GM23248 (cell line): ENCODE measurements around the gene ABLIM2. TPM values are rescaled to one million over a fixed set of nuclear protein-coding genes. Genes with fewer than 3 reads are reported as not detected.

Experiments used
- DNase-seq: peaks from one replicate; pipeline ENCODE4 v3.0.0-alpha.2; 2015
- H2AFZ ChIP-seq: fragments of 200-600 bp; sonication (generic); 2 replicates; pipeline ENCODE4 v1.6.1; 2016; ENCODE audit warnings: antibody characterized with exemption
- H3F3A ChIP-seq: fragments of 200-600 bp; sonication (generic); 2 replicates; pipeline ENCODE4 v1.6.1; 2016; ENCODE audit warnings: mild to moderate bottlenecking, antibody characterized with exemption, mixed run types; ENCODE audit not compliant: insufficient read depth
- H3K27ac ChIP-seq: fragments of 200-600 bp; sonication (generic); 2 replicates; pipeline ENCODE4 v1.5.1; 2016; ENCODE audit warnings: mild to moderate bottlenecking
- H3K27me3 ChIP-seq: fragments of 200-600 bp; sonication (generic); replicated peaks from 2 replicates; pipeline ENCODE4 v1.6.1; 2016; ENCODE audit warnings: mild to moderate bottlenecking; ENCODE audit not compliant: insufficient read depth
- H3K36me3 ChIP-seq: fragments of 200-600 bp; sonication (generic); 2 replicates; pipeline ENCODE4 v1.6.1; 2016; ENCODE audit warnings: low read depth, mild to moderate bottlenecking
- H3K4me1 ChIP-seq: fragments of 200-600 bp; sonication (generic); 2 replicates; pipeline ENCODE4 v1.6.1; 2016; ENCODE audit warnings: mild to moderate bottlenecking; ENCODE audit not compliant: insufficient read depth
- H3K4me2 ChIP-seq: fragments of 200-600 bp; sonication (generic); one replicate; pipeline ENCODE4 v1.6.1; 2016; ENCODE audit warnings: mild to moderate bottlenecking; ENCODE audit not compliant: unreplicated experiment
- H3K4me3 ChIP-seq: fragments of 200-600 bp; sonication (generic); 2 replicates; pipeline ENCODE4 v1.5.1; 2016; ENCODE audit warnings: mild to moderate bottlenecking
- H3K79me2 ChIP-seq: fragments of 200-600 bp; sonication (generic); 2 replicates; pipeline ENCODE4 v1.6.1; 2016; ENCODE audit warnings: mild to moderate bottlenecking; ENCODE audit not compliant: insufficient read depth
- H3K9ac ChIP-seq: fragments of 200-600 bp; sonication (generic); 2 replicates; pipeline ENCODE4 v1.6.1; 2016; ENCODE audit warnings: mild to moderate bottlenecking
- H3K9me2 ChIP-seq: fragments of 200-600 bp; sonication (generic); 2 replicates; pipeline ENCODE4 v1.6.1; 2016; ENCODE audit warnings: mixed run types, mild to moderate bottlenecking, moderate library complexity; ENCODE audit not compliant: insufficient read depth
- H3K9me3 ChIP-seq: fragments of 200-600 bp; sonication (generic); one replicate; pipeline ENCODE4 v1.6.1; 2017; ENCODE audit warnings: low read depth
- H4K20me1 ChIP-seq: fragments of 200-600 bp; sonication (generic); 2 replicates; pipeline ENCODE4 v1.6.0; 2016; ENCODE audit not compliant: insufficient read depth
- EZH2 ChIP-seq: fragments of 200-600 bp; sonication (generic); IDR thresholded peaks from 2 replicates; pipeline ENCODE4 v1.6.1; 2018; ENCODE audit warnings: antibody characterized with exemption, mild to moderate bottlenecking; ENCODE audit not compliant: insufficient read depth, poor library complexity, severe bottlenecking
- EZH2phosphoT487 ChIP-seq: fragments of 200-600 bp; sonication (generic); IDR thresholded peaks from 2 replicates; pipeline ENCODE4 v1.6.1; 2018; ENCODE audit warnings: antibody characterized with exemption, moderate library complexity, mild to moderate bottlenecking, low read depth; ENCODE audit not compliant: insufficient read depth
- WGBS, 2 experiments: methylation state at CpG; one replicate each; pipeline ENCODE4 v1.1.6; 2015 to 2017; ENCODE audit warnings: low lambda C conversion rate in 2 of 2, low coverage in 1 of 2; ENCODE audit errors: missing lambda C conversion rate in 2 of 2; 5-methylcytosine and 5-hydroxymethylcytosine counted together
- in situ Hi-C: fragments of 300-500 bp; cut with MboI; formaldehyde crosslinking; loops from 2 replicates; pipeline ENCODE4 v1.15.0; 2020
- polyA plus RNA-seq: library from polyadenylated mRNA; unstranded; fragments of >200 nt; fragmentation: Nextera tagmentation; extraction: Ambion mirVana; gene quantifications from 2 replicates; pipeline ENCODE4 v1.2.1, GENCODE V29; 2016
- total RNA-seq: library from RNA; depleted of rRNA; stranded (reverse); fragments of >200 nt; shearing (Covaris generic); gene quantifications from 2 replicates; pipeline ENCODE4 v1.2.3, GENCODE V29; 2014

ABLIM2 gene
- total and polyA plus RNA-seq, 2 experiments from 2014 or later: not detected

DNA sequence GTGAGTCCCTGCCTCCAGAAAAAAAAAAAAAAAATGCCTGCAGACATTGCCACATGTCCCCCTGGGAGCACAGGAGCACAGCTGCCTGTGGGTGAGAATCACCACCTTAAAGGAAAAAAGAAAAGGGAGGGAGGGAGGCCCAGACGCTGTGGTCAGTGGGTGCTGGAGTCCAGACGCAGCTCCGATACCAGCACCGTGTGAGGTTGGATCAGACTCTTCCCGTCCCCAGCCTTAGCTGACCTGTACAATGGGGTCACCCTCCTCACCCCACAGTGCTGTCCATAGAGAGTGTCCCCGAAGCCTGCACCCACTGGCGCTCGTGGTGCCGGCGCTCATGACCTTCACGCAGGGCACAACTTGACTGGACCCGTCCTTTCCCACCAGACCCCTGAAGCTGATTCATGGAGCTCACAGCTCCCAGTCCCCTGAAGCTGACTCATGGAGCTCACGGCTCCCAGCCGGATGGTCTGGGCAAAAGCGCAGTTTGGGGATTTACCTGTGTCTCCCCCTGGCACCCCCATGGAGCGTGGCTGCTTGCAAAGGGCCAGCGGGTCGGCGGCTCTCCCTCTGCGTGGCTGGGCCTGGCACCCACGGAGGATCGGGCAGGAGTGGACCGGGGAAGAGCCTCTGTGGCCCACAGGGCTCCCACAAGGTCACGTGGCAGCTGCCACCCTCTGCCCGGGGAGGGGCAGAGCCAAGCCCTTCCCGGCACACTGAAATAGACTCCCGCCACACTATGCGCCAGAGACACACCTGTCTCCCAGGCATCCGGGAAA is 31.4 kb downstream of the ABLIM2 start:
- Histone ChIP-seq H3K27me3 (peaks cover 25% of the 10 kb centered on the region; the same call in 1 of the 2 replicates), H3K4me1 (no peaks in the 10 kb centered on the region)
- WGBS, 2 experiments: 69% methylated on average over 28 of the region's 29 CpGs

GRCh38 chr4:8126523-8126922 is 32.1 kb downstream of the ABLIM2 start:
- Histone ChIP-seq H3K4me1 (no peaks in the 10 kb centered on the region), H3K27me3 (peaks cover 23% of the 10 kb centered on the region; the same call in 1 of the 2 replicates), H4K20me1 (no peaks in the 10 kb centered on the region), H3K4me2 (no peak overlapping the region), H3K36me3 (no peaks in the 10 kb centered on the region), H3K27ac (no peak overlapping the region), H3K9me2 (no peaks in the 10 kb centered on the region), H3K9ac (no peak overlapping the region), H3K79me2 (no peaks in the 10 kb centered on the region), H2AFZ (no peak overlapping the region), H3K9me3 (no peaks in the 10 kb centered on the region), H3K4me3 (no peak overlapping the region), H3F3A (no peaks in the 10 kb centered on the region)
- TF ChIP-seq EZH2phosphoT487: no peak
- TF ChIP-seq EZH2: no peak
- 61 to 75% methylated on average over 13 of the region's 13 CpGs for WGBS, 2 experiments
- no peak for DNase-seq
- in situ Hi-C loops: no loop called here

More for the DNA sequence above, 31.4 kb downstream of the ABLIM2 start:
- TF ChIP-seq EZH2: no peak
- no peak for TF ChIP-seq EZH2phosphoT487
- no peak overlapping the region for H3K4me2 ChIP-seq
- H3K36me3 ChIP-seq: no peaks in the 10 kb centered on the region
- in situ Hi-C loops: no loop called here
- no peaks in the 10 kb centered on the region for H3K79me2 ChIP-seq
- no peaks in the 10 kb centered on the region for H4K20me1 ChIP-seq
- H3F3A ChIP-seq: no peaks in the 10 kb centered on the region
- DNase-seq: no peak
- no peak overlapping the region for H3K27ac ChIP-seq
- no peaks in the 10 kb centered on the region for H3K9me3 ChIP-seq
- no peak overlapping the region for H3K9ac ChIP-seq
- no peak overlapping the region for H2AFZ ChIP-seq
- H3K9me2 ChIP-seq: no peaks in the 10 kb centered on the region
- no peak overlapping the region for H3K4me3 ChIP-seq

DNA sequence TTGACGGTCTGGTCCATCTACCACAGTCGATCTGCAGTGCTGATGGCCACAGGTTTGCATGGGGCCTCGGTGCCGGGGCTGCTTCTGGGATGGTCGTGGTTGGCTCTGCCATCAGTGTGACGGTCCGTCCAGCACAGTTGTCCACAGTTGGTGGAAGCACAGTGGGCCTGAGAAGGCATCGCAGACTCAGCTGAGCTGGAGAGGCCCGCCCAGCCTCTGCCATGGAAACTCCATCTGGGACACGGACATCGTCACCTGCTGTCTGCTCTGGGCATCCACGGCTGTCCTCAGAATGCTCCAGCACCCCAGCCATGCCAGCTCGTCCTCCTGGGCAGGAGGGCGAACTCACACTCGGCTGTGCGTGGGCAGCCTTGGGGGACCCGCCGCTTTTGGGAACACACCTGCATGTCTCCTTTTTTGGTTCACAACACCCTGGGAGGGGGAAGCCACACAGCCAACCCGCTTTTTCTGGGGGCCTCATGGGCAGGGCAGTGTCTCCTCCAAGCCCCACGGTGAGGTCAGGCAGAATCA is 33.0 kb downstream of the ABLIM2 start:
- Histone ChIP-seq H3K4me2 (no peak overlapping the region), H3K4me1 (no peaks in the 10 kb centered on the region), H4K20me1 (no peaks in the 10 kb centered on the region), H3K36me3 (no peaks in the 10 kb centered on the region), H3K79me2 (no peaks in the 10 kb centered on the region), H3K27me3 (peaks cover 23% of the 10 kb centered on the region; the same call in 1 of the 2 replicates), H3K27ac (no peak overlapping the region), H3K4me3 (no peak overlapping the region), H3K9me2 (no peaks in the 10 kb centered on the region), H3K9me3 (no peaks in the 10 kb centered on the region), H2AFZ (no peak overlapping the region), H3F3A (no peaks in the 10 kb centered on the region), H3K9ac (no peak overlapping the region)
- in situ Hi-C loops: no loop called here
- 74 to 80% methylated on average over 19 to 20 of the region's 20 CpGs for WGBS, 2 experiments
- DNase-seq: no peak
- TF ChIP-seq EZH2 (no peak), EZH2phosphoT487 (no peak)

- TF ChIP-seq EZH2phosphoT487 (no peak), EZH2 (no peak)
- Histone ChIP-seq H3F3A (no peaks in the 10 kb centered on the region), H4K20me1 (no peaks in the 10 kb centered on the region), H3K36me3 (no peaks in the 10 kb centered on the region), H3K9me3 (no peaks in the 10 kb centered on the region), H3K4me3 (no peak overlapping the region), H3K4me2 (no peak overlapping the region), H2AFZ (no peak overlapping the region), H3K79me2 (no peaks in the 10 kb centered on the region), H3K4me1 (no peaks in the 10 kb centered on the region), H3K9me2 (no peaks in the 10 kb centered on the region), H3K27ac (no peak overlapping the region), H3K27me3 (peaks cover 23% of the 10 kb centered on the region), H3K9ac (no peak overlapping the region)
- DNase-seq: no peak
- 36 to 40% methylated on average over 5 of the region's 5 CpGs for WGBS, 2 experiments
- in situ Hi-C loops: no loop called here
Measured at GRCh38 chr4:8123870-8124269, 34.7 kb downstream of the ABLIM2 start.

DNA sequence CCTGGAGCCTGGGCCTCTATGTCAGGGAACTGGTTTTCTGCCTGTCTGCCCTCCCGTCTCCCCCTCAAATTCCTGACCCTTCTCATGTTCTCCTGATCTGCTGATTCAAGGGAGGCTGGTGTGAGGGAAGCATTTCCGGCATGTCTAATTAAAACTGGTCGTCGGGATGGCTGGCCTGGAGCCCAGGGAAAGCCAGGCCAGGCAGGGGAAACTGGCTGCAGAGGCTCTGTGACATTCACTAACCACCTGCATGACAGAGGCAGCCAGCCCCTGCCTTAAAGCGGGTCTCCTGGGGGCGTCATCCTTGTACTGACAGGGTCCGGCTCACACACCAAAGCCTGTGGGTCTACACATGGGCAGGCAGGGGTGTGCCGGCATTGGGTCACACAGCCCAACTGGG is 35.2 kb downstream of the ABLIM2 start:
- H3K4me1 ChIP-seq: no peaks in the 10 kb centered on the region
- no peaks in the 10 kb centered on the region for H3F3A ChIP-seq
- no peak for DNase-seq
- no peak overlapping the region for H3K4me3 ChIP-seq
- TF ChIP-seq EZH2phosphoT487 (no peak), EZH2 (no peak)
- H2AFZ ChIP-seq: no peak overlapping the region
- H4K20me1 ChIP-seq: no peaks in the 10 kb centered on the region
- peaks cover 23% of the 10 kb centered on the region for H3K27me3 ChIP-seq
- 22 to 23% methylated on average over 8 of the region's 8 CpGs for WGBS, 2 experiments
- H3K9ac ChIP-seq: no peak overlapping the region
- no peaks in the 10 kb centered on the region for H3K9me2 ChIP-seq
- H3K9me3 ChIP-seq: no peaks in the 10 kb centered on the region
- in situ Hi-C loops: no loop called here
- no peak overlapping the region for H3K4me2 ChIP-seq
- H3K36me3 ChIP-seq: no peaks in the 10 kb centered on the region
- no peak overlapping the region for H3K27ac ChIP-seq
- H3K79me2 ChIP-seq: no peaks in the 10 kb centered on the region
